Hematopoietic multipotent progenitor cell treated with erythropoietin and hydrocortisone succinate and interleukin-3 and kit ligand, for 17 days (in vitro differentiated cells): ENCODE data around the gene HGFAC.

Source experiments
- DNase-seq: peaks from one replicate; pipeline ENCODE4 v3.0.0-alpha.2; 2015; ENCODE audit warnings: low spot score

HGFAC gene

DNA sequence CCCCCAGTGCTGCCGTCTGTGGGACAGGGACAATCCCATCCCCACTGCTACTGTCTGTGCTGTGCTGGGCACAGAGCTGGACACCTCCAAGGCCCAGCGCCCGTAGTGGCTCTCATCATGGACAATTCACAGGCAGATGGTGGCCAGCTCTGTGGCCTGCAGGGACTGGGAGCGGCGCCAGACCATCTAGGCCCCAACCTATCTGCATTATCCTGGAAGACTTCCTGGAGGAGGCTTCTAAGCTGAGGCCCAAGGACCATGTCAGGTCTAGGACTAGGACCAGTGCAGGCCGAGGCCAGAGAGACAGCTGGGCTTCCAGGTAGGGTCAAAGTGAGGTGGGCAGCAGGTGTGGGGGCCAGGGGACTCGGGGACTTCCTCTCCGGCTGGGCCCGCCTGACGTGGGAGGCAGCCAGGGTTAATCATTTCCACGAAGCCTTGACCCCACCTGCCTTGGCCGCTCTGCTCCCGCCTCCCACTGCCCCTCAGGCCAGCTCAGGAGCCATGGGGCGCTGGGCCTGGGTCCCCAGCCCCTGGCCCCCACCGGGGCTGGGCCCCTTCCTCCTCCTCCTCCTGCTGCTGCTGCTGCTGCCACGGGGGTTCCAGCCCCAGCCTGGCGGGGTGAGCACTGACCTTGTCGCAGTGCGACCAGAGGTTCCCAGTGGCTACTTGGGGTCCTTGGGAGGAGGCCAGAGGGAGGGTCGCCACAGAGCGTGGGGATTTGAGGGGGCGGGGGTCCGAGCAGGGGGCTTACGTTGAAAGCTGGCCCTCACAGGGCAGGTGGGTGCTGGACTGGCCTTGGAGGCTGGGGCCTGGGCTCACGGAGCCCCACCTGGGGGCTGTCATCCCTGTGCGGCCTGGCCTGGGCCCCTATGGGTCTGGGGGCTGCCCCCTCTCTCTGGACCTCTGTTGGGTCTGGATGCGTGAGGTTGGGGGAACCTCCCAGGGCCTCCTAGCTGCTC is at the start of gene HGFAC:
Gene HGFAC, plus strand, starts transcription at position 468 of the 959 bp plus-strand sequence. Its CDS starts 34 bp downstream, at position 502.
- no peak for DNase-seq

DNA sequence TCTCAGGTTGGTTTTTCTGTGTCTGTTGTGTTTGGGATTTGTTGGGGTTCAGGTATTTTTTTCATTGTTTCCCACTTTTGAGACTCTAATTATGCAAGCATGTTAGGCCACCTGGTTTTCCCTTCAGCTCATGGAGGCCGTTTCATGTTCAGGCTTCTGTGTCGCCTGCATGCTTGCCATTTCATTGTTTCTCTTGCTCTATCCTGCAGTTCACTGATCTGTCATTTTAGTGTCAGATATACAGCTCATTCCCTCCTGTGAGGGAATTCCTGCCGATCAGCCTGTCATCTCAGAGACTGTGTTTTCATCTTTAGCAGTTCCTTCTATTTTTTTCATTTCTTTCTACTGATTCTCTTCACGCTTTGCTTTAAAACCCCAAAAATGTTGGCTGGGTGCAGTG is 49.4 kb upstream of the HGFAC start:
- DNase-seq = no peak

DNA sequence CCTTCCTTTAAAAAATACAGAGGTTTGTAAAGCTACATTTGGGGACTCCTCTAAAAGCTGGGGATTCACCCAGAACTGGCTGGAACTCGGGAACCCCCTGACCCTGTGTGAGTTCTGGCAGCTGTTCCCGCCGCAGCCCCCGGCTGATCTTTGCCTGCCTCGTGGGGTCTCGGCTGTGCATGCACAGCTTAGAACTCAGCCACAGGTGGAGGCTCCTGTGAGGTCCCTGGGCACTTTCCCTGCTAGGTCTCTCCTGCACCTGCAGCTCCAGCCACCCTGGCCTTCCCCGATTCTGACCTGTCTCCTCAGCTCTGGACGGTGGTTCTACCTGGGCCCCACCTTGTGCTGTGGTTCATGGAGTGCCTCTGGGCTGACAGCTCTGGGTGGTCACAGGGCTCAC is 48.6 kb upstream of the HGFAC start:
- DNase-seq = no peak

DNA sequence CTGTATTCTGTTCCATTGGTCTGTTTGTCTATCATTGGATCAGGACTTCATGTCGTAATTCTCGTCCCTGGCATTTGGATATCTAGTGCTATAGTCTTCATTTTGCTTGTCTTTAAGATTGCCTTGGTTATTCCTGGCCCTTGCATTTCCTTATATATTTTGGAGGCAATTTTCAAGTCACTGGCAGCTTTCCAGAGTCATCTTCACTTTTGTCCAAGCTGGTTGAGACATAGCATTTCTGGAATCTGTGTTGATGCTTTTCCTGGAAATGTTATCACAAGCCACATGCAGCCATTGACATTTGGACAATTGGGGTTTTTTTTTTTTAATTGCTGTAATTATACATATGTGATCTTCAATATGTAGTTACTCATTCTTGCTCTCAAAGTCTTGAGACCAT is 45.2 kb upstream of the HGFAC start:
- DNase-seq = no peak

DNA sequence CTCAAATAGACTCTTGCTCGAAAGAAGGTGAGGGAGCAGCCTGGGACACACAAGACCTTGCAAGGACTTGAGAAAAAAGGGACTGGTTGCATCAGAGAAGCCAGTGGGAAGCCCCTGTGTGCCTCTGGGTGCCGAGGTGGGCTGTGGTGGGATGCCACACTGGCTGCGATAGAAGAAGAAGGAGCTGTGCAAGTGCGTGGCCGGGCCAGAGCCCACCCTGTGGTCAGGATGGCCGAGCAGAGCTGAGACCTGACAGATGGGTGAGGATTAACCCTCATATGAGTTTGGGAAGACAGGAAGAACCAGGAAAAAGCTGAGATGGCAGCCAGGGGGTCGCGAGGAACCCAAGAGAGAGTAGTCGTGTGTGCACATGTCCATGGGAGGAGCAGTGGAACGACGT is 44.6 kb upstream of the HGFAC start:
- no peak for DNase-seq

DNA sequence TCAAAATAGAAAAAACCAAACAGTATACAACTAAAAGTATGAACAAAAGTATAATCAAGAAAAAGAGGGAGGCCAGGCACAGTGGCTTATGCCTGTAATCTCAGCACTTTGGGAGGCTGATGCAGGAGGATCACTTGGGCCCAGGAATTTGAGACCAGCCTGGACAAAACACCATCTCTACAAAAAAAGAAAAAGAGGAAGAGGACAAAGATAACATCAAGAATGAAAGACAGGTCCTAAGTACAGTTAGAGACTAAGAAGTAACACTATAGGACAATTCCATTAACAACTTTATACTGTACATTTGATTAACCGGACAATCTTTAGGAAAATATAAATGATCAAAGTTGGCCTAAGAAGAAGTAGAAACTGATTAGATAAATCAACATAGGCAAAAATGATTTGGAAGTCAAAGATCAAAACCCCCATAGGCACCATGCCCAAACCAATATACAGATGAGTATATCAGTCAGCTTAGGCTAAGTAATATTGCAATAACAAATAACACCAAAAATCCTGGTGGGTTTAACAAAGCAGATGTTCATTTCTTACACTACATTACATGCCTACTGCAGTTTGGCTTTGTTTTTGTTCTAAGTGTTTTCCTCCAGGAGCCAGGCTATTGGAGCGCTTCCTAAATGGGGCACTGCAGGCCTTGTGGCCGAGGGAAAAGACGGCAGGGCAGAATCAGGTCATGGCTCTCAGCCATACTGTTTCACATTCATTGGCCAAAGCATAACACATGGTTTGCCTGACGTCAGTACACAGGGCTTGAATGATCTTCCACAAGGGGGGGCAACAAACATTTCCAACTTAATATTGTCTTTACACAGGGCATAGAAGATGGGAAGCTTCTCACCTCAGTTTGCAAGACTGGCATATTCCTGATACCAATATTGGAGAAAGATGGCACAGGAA is 42.2 kb upstream of the HGFAC start:
- DNase-seq = peak; percentile 49

DNA sequence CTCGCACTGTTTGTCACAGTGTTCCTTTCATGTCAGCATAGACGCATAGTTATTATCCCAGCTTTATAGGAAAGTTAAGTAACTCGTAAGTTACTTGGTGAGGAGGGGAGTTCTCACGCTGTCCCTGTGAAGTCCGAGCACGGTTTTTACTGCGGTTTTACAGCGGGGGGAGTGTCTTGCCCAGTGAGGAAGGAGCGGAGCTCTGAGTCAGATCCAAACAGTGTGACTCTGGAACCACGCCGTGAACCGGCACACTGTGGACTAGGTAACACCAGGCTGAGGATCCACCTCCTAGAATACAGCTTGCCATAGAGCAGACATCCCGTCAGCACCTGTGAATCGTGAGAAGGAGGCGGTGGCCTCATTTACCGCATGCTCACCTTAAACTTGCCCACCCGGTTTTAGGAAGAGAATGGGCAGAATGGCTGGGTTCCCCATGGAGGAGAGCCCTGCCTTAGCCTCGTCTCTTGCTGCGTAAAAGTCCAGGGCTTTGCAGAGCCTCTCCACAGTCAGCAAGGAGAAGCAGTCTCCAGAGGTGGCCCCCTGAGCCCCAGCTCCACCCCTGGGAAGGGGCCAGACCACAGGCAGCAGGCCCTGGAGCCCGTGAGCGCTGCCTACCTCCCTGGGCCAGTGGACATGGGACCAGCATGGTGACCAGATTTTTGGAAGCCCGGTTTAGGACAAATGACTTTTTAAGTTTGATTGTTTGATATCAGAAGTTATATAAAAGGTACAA is 40.2 kb upstream of the HGFAC start:
- no peak for DNase-seq

DNA sequence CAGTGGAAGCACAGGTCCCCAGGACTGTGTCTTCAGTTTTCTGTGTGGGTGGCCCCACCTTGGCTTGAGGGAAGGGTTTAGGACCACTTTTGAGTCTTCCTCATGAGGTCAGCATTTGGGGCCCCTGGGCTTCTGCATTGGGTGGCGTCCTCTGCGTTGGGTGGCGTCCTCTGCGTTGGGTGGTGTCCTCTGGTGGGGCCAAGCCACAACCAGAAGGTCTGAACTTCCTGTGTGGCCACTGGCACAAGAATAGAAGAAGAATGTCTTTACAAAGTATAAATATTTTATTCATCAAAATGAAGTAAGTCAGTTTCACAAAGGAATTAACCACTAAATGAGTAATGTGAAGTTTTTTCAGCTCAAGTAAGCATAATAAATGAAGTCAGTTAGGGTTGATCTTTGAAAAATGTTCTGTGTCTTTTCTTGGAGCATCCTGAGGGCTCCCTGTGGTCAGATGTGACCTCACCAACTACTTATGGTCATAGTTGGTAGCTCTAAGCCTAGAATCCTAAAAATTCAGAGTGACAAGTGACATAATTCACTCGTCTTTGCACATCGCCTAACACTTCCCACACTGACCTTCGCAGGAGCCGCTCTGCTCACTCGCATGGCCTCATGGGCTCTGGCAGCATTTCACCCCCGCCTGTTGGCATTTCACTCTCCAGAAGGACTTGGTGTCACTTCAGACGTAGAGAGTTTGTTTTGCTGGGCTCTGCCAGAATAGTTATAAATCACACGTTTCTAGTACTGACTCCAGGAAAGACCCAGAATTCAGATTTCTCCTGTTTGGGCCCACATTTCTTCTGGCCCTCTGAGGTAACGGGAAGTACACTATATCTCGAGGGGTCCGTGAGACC is 39.0 kb upstream of the HGFAC start:
- no peak for DNase-seq

DNA sequence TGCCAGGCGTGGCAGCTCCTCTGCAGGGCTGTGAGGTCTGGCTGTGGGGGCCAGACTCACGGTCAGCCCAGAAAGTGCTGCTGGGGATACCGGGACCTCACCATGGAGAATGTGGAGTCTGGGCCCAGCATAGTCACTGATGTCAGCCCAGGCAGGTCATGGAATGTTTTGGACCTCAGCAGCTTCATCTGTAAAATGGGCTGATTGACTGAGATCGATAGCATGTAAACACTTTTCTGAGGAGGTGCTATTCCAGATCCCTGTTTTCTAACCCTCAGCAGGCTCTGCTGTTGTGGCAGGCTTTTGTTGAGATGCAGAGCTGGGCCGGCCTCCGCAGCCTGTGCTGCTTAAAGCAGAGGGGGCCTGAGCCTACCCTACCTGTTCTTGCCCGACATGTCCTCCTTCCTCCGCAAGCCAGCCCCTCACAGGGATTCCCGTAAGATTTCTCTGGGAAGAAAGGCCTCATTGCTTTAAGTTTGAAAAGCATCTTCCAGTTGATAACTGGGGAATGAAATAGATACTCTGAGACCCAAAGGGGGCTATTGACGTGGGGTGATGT is 38.3 kb upstream of the HGFAC start:
- no peak for DNase-seq

DNA sequence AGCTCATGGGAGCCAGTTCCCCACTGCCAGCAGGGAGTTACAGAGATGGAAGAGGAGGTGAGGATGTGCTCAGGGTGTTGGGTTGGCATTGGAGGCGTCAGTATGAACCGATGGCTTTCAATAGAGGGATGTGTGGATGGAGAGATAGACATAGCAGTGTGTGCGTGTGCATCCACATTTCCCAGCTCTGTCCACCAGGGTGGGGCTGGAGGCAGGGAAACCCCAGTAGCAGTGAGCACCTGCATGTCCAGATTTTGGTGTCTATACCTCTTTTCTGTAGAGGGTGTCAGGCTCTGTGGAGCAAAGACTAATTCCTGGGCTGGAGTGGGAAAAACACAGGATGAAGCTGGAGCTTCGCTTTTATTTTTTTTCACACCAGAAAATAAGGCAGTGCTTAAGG is 37.2 kb upstream of the HGFAC start:
- DNase-seq = no peak

DNA sequence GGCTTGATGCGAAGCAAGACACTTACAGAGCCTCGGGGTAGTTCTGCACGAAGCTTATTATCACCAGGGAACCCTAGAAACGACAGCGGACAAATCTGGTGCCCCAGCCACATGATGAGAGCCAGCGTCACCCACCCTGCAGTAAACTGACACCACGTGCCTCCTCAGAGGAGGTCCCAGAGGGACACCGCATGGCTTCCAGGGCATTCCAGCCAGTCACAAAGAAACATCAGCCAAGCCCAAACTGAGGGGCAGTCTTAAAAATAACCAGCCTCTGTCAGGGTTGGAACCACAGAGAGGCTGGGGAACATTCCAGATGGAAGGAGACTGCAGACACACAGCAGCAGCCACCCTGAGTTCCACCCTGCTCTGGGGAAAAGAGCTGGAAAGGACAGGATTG is 36.6 kb upstream of the HGFAC start:
- no peak for DNase-seq

DNA sequence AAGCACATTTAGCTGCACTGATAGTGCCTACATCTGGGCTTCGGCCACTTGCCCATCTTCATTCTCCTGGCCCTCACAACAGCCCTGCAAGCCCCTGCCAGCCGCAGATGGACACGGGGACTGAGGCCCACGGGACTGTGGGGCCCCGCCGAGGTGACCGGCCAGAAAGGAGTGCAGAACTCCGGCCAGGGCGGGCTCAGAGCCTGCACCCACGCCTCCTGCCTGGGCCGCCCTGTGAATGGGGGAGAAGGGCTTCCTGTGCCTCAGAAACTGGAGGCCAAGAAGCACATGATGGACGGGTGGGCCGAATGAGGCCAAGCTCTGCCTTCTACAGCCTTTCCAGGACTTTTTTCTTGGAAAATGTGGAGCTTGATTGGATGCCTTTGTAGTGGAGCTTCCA is 35.7 kb upstream of the HGFAC start:
- no peak for DNase-seq

DNA sequence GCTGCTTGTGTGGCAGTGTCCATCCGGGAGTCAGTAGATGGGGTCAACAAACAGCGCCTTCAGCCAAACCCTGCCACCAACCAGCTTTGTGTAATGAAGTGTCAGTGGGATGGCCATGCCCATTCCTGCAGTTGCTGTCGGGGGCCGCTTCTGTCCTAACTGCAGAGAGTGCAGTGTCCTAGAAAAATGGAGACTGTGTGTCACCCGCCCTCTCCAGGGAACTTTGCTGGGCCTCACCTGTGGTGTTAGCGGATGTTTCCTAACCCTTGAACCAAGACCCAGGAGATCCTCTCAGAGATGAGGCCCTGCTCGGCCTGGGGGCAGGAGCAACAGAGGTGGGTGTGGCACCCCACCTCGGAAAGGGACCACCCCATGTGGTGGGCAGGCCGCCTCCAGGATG is 35.3 kb upstream of the HGFAC start:
- no peak for DNase-seq

DNA sequence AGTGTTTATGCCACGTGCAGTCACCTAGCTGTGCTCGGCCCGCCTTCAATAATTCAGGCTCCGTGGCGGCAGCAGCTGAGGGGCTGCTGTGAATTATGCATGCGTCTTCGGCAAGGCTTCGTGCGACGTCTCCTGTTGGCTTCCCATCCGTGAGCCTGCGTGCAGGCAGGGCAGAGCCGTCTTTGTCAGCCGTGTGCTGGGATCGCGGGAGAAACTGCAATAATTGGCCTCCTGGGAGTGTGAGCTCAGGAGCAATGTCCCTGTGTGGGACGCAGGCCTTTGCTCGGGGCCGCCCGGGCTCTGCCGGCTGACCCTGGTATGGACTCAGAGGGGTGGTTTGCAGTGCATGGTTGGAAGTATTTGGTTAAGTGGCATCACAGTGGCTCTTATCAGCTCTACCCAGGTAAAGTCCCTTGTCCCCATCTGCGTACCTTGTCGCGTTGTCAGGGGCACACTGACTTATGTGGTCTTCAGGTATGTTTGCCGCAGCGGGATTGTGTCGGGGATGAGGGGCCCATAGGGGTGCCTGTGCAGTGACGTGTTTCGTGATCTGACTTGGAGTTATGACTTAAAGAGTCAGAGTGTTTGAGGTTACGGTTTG is 34.5 kb upstream of the HGFAC start:
- no peak for DNase-seq

DNA sequence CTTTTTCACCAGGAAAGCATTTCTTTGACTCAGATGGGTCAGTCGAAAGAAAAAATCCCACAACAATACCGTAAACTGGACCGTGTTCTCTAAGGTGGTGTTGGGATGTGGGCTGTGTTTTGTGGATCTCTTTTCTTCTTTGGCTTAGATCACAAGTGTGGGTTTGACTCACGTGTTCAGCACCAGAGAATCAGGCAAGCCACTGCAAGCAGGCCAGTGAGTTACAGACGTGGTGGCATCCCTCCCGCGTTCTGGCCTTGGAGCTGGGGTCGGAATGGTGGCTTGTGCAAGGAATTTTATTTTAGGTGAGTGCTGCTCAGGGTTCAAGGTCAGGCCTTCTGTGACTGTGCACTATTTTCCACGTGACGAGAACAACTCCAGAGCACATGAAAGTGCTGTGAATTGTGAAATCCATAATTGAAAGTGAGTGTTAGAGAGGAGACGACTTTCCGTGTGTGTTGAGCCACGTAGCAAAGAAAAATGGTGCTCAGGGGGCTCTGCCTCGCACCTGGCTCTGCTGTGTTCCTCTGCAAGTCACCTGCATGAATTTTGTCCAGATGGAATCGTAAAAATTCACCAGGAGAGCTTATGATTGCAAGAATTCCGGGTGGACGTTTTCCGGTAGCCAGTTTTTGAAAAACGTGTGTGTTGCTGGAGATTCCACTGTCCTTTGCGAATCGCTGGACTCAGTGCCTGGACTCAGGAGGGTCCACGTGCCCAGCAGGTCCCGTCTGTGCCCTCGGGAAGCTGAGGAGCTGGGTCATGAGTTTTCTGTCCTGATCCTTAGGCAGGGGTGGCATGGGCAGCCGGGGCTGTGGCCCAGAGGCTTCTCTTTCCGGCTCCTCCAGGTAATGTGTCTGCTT is 33.6 kb upstream of the HGFAC start:
- no peak for DNase-seq

DNA sequence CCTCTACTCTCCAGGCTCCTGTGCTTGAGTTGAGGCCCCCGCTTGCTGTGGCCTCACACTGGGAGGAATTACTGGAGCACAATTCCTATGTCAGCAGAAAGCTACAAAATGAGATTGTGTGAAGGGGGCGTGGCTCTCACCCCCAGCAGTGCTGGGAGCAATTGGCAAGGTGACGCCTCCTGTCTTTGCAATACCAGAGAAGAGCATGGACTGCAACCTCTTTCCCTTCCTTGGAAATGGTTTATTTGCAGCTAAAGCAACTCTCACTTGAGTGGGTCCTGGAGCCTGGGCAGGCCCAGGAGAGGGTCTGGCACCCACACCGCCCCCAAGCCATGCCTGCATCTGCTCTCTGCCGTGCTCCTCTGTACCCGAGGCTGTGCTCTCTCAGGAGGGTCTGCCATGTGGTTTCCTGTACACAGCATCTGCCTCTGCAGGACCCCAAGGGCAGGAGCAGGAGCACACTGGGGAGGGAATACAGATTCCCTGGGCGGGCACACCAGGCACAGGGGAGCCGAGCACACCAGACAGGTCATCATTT is 32.9 kb upstream of the HGFAC start:
- DNase-seq = no peak

DNA sequence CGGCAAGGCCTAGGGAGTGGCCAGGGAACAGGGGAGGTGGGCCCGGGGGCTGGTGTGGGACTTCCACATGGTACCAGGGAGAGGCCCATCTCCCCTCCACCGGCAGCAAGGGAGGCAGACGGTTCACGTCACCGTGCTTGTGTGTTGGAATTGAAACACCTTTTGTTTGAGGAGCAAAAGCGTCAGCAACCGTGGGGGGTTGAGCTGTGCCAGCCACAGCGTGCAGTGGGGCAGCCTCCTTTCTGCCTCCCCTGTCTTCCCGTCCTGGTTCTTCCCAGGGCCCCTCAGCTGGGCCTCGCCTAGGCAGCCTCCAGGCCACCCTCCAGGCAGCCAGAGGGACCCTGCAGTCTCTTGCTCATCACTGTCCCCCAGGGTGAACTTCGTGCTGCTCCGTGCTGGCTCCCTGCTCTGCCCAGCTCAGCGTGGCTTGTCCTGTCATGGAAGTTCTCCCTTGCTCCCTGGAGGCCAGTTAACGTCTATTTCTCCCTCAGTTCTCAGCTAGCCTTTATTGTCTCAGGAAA is 32.1 kb upstream of the HGFAC start:
- DNase-seq = no peak

DNA sequence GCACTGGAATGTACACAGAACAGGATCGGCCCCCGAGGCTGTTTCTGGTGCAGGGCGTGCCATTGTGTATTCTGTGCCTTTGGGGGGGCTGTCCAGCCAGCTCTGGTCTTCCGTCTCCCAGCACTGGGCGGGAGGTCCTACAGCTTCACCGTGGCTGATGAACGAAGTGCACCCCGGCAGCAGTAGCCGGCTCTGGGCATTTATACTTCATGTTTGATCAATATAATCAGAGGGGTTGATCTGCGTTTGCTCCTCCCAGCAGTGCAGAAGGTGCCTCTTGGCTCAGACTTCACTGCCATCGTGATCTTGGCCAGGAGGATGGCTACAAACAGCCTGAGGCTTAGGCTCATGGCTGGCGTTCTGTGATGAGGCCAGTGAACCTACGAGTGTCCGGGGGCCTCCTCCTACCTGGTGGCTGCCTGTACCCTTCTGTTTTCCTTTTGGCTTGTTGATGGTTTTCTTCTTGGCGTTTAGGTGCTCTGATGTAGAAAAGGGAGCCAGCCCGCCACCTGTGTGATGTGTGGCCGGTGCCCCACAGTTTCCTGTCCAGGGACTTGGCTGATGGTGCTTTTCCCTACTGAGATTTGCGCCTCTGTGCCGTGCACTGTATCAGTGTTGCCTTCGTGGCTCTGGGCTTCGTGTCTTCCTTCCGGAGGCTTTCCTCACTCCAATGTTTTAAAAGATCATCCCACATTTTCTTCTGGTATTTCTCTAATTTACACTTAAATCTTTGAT is 31.2 kb upstream of the HGFAC start:
- no peak for DNase-seq
